NCI-H2196 (cell line): Measurements from ENCODE around the gene ANK2.

Source experiments
- DNase-seq: peaks from one replicate; lab custom pipeline; 2025; ENCODE audit not compliant: unreplicated experiment; lab: John Stamatoyannopoulos, UW

Gene ANK2

DNA sequence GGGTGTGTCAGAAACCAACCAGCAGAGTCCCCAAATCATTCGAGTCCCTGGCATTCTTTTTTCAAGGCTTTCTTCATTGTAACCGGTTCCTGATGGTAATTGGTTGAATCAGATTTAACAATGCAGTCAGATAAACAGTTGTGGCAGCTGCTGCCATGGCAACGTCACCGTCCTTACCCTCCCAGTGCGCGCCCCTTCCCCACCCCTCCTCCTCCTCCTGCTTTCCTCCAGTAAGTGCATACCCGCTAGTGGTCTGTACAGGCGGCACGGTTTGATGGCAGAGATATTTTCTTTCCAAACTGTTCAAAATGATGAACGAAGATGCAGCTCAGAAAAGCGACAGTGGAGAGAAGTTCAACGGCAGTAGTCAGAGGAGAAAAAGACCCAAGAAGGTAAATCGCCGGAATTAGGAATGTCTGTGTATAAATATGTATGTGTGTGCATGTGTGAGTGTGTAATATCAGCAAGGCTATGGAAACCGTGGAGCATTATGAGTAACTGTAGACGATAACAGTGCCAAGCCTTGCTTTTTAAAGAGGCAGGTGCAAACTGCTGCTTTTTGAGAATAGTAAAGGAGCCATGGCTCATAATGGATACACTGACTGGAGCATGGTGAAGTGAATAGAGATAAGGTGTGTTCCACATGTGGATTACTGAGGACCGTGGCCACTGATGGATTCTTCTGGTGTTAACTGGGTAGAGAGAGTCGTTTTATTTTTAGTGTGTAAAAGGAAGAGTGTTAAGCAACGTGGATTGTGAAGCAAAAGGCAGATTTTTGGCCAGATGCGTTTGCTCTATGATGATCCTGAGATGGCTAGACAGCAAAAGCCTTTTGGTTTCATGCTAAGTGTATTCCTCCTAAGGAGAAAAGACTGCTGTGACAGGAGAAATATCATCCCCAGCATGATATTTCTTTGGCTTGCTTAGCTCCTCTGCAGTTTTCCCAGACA is at the start of gene ANK2:
Gene ANK2 (plus strand): TSS at position 233 of the 950 bp plus-strand sequence. CDS start 76 bp downstream, at position 309.
- DNase-seq = peak; percentile 42

DNA sequence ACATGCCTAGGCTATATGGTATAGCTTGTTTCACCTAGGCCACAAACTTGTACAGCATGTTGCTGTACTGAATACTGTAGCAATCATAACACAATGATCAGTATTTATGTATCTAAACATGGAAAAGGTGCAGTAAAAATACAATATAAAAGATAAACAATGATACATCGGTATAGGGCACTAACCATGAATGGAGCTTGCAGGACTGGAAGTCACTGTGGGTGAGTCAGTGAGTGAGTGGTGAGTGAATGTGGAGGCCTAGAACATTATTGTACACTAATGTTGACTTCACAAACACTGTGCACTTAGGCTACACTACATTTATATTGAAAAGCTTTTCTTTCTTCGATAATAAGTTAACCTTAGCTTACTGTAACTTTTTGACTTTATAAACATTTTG is 45.6 kb upstream of the ANK2 start:
- DNase-seq = no peak

DNA sequence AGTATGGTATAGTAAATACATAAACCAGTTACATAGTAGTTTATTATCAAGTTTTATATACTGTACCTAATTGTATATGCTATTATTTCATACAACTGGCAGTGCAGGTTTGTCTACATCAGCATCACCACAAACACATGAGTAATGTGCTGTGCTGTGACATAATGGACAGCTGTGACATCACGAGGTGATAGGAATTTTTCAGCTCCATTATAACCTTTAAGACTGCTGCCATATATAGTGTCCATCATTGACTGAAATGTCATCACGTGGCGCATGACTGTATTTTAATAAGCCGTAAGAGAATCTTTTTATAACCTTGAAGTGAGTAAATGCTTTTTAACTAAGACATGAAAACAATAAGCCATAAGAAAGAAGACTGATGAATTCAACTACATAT is 44.8 kb upstream of the ANK2 start:
- DNase-seq = no peak

DNA sequence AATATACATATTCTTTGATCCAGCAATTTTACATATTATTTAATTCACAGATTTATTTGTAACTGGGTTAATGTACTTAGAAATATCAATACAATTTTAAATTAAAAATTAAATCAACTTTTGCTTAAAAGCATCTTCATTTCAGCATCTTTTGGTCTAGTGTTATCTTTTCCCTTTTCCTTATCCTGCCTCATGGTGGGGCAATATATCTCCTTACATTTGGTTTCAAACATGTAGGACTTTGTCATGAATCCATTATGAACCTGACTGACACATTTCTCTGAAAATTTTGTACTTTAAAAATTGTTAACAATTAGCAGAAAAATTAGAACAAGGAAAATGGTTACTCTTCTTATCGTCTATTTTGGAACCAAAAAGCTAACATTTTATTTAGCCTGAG is 42.8 kb upstream of the ANK2 start:
- DNase-seq = no peak

DNA sequence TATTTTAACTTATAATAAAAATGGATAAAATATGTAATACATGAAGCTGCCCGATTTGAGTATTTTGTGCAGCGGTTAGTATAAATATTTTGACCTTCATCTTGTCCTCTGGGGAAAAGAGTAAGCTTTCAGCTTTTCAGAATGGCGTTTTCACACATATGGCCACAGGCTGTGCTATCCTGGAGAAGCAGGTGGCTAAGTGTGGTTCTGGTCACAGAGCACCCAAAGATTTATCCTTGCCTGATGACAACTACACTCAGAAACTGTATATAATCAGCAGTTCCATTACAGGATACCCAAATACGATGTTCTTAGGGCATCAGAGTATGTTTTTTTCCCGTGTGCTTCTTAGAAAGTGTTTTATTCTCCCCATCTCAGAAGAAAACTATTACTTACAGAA is 42.3 kb upstream of the ANK2 start:
- no peak for DNase-seq

DNA sequence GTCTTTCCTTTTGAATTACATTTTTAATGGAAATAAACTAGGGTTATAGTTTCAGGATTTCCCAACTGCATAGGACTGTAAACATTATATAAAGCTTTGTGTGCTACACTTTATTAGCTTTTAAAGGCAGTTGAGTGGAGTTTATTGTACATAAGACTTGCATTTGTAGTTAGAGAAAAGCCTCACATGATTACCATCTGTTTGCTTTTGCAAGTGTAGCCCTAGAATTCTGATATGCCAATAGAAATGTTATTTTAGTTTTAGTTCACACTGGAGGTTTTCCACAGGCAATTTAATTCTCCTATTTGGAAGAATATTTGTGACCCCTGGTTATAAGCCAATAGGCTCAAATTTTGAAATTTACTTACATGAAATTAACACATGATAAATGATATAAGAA is 41.3 kb upstream of the ANK2 start:
- no peak for DNase-seq

DNA sequence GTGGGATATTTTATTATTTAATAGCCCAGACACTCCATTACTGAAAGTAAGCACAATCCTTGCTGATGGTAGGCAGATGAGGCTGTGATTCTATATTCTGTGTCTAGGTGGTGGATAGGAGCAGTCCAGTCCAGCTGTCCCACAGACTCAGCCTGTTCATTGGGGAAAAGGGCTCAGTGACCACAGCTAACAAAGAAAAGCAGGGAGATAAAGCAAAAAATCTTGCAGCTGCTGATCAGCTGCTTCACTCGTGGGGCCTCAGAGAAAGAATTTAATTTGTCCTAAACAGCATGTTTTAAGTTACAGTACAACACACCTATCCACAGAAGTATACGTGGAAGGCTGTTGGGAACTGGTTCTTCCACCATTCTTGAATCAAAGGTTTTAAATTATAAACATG is 40.7 kb upstream of the ANK2 start:
- no peak for DNase-seq

DNA sequence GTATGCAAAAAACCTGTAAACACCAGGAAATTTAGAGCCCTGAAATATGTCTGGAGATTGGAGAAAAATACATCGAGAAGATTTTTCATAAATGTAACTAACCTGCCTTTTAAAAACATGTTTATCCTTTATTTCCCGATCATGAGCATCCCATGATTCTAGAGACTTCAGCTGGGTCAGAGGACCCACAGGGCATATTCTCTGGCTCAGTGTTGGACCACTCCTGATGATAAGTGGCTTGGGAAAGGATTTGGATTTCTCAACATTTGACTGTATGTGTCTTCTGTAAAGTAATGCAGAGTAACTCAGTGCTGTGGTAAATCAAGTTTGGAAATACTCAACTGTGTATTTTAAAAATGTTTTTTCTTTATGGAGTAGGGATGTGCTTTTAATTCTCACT is 40.0 kb upstream of the ANK2 start:
- no peak for DNase-seq

DNA sequence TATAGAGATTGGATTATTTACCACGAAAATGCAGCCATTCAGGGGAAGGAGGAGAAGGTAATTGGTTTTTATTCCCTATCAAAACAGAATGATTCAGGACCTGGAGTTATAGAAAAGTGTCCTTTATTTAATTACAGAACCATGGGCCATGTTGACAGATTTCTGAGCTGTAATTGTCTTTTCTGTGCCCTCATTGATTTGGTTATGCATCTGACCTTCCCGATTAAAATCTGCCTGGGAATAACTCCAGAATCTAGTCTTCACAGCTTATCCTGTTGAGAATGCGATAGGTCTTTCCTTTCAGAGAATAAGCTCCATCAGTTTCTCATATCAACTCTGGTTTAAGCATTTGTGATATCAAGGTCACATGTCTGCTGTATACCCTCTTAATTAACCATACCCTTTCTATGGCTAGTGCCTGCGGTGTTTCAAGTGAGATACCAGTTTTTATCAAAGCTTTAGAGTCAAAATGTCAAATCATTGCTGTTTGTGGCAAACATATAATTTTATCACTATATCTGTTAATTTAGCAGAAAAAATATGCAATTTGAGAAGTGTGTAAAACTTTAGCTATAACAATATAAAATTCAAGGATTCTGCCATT is 37.2 kb upstream of the ANK2 start:
- DNase-seq = no peak

DNA sequence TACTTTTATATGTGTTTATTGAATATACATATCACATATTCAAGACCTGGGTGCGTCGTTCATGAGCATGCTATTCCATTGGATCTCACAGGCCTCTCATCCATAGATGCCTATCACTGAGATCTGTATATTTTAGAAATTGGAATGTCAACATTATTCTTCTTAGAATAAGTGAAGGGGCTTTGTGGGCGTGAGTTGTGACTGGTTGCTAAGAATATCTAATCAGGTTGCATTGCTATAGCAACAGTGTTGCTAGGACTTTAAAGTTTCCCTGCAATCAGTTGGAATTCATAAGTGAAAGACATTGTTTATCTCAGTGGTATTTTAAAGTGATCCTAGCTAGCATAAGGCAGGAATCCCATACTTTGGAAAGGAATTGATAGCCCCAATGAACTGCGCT is 36.7 kb upstream of the ANK2 start:
- DNase-seq = no peak

DNA sequence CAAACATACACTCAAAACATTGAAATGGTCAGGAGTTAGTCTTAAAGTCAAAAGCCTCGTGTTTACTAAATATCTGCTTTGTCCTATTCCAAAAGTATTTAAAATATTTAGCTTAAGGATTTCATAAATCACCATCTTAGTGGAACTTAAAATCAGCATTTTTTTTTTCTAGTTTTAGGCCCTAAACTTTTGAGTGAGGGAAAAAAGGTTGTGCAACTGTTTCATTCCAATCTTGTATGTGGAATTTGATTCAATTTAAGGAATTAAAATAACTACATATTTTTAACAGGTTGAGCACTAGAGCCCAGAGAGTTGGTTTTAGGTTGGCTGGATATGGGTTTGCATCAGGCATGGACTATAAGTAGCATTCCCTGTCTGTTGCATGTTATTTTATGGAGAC is 35.7 kb upstream of the ANK2 start:
- no peak for DNase-seq

DNA sequence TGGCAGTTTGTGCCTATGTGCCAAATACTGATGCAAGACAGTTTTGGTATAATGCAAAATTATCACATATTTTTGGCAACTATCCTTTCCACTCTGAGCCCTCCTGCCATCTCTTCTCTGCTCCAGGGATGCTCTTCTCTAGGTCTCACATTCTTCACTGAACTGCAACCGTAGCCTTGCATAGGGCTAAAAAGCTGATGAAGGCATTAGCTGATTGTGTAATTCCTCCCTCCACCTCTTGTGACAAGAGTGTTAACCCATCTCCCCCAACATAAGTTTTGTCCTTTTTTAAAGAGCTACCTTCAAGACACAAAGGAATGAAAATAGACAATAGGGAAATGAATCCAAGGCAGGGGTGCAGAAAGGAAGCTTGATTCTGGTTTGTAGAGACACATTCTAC is 33.1 kb upstream of the ANK2 start:
- DNase-seq = no peak

DNA sequence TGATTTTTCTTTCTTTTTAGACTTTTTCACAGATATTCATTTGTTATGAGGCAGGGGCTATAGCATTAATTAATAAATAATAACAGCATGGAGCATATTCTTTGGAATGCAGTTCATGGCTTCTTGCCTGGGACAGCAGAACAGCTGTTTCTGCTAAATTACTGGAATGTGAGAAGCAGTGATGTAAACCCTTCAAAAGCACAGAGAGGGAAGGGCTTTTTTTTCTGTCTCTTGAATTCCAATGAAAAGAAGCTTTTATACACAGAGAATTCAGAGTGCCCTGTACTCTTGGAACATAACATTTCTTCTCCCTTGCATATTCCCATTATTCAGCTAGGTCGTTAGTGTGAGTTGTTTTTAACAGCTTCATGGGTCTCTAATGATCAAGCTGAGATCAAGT is 28.5 kb upstream of the ANK2 start:
- no peak for DNase-seq

DNA sequence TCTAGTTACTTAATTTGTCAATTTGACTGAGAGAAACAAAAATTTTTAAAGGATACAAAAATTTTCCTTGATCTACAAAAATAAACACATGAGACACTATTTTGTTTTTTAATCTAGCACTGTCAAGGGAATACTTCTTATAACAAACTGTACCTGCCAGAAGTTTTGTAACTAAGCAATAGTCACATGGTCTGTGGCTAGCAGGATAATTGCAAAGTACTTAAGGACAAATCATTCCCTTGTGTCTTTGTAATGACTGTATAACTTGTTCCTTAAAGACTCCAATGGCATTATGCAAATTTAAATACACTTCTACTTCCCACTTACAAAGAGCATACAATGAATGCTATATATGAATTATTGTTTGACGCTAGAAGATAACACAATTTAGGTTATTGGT is 25.1 kb upstream of the ANK2 start:
- no peak for DNase-seq

DNA sequence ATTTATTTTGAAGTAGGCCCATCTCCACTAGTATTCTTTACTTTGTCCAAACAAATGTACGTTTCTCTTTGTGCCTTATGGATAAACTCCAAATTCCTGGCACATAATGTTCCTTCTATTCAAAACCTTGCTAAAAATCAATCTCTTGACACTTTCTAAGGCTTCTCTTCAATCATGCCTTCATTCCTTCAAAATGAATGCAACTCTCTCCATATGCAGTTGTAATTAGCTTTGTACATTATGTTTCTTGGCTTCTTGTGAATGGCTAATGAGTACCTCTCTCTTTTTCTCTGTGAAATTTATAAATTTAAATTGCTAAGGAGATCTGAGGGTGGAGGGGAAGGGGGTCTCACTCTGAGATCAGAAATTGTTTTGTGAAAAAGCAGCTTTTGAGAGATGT is 24.0 kb upstream of the ANK2 start:
- DNase-seq = no peak

DNA sequence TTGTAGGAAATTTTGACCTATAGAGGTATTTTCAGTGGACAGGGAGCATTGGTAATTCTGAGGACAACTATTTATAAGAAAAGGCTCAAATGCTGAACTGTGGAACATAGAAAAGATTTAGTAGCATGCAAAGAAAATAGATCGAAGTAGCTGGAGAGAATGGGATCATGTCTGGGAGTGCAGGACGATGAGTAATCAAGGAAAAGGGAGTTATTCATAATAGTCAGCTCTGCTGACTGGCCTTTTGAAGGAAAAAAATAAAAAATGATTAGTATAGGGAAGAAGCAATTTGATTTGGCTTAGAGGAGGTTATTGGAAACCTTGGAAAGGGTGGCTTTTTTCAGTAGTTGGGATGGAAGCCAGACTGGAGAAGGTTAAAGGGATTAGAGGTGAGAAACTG is 22.9 kb upstream of the ANK2 start:
- no peak for DNase-seq

DNA sequence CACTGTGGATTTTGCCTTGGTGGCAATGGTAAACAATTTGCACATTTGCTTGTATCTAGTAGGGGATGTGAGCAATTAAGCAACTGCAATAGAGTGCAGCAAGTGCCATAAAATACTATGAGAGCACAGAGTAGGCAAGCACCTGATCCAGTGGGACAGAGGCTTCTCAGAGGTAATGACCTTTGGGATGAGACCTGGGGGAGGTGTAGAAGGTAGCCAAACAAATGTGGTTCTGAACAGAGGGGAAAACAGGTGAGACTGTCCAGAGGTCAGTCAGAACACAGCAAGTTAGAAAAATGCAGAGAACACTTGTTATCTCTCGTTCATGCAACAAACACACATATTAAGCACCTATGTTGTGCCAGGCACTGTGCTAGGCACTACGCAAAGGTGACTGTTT is 21.4 kb upstream of the ANK2 start:
- no peak for DNase-seq

DNA sequence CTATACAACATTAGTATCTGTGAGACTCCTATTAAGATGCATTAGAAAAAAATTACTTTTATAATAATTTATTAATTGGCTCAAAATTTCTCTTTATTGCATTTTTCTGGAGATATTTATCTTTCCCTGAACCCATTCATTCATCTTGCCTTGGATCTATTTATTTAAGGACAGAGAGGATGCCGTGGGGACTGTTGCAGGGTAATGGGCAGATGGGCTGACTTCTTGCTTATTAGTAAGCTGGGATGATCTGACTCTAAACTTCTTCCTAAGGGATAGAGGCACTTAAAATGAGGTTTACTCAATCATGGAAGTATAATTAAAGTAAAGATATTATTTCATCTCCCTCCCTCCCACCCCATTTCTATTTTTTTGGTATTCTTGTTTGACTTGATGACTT is 18.2 kb upstream of the ANK2 start:
- no peak for DNase-seq

DNA sequence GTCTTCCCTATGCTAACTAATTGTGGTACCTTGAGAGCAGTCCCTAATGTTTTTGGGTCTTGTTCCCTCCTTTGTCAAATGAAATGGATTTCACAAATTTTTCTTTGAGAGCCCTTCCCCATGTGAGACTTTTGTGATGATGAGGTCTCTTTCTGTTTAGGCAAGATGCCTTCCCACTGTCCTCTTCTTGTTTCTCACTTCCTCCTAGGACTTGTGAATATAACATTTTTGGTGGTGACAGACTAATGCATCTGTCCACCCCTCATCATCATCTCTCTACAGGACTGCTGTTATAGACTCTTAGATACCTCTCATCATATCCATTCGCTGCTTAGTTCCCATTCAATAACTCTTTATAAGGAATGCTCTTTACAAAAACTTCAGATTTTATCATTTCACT is 8.7 kb upstream of the ANK2 start:
- no peak for DNase-seq

DNA sequence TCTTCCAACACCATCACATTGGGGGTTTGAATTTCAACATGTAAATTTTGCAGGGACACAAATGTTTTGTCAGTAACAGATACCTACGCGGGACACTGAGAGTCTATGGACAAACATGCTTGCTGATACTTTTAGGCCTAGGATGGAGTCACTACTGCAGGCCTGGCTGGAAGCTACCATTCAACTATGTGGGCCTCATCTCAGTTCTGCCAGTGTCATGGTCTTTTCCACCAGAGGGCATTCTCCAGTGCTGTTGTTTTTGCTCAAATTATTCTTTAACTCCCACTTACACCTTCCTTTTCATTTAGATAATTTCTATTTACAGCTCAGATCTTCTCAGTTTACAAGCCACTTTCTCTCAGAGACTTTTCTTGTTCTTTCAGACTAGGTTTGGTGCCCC is 7.0 kb upstream of the ANK2 start:
- DNase-seq = no peak

DNA sequence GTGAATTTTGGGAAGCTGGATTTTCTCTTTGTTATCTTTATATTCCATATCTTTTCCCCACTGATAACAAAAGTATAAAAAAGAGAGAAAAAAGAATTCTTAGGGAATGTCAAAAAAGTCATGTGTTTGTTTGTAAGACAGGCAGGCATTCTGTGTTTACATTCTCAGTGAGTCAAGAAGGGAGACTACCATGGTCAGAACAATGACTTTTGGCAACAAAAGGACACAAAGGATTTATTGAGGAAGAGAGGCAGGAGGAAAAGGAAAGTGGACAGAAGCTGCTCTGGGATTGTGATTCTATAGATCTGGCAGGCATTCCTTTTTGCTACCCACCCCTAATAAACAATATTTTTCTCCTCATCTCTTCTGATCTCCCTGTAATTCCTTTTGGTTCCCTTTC is 5.9 kb upstream of the ANK2 start:
- no peak for DNase-seq

DNA sequence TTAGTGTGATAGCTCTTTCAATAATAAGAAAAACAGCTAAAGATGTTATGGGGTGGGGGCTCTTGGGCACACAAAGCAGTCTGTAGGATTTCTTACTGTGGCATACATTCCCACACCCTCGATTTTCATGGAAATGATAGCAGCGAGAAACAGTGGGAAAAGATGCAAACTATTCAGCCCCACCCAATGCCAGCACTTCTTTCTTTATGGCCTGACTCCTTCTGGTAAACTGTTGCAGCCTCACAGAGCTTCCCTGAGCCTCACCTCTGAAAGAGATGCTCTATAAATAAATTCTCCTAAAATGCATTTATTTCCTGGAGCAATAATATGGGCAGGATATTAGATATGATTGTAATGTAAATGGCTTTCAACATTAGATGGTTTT is 910 bp downstream of the ANK2 start:
- no peak for DNase-seq

DNA sequence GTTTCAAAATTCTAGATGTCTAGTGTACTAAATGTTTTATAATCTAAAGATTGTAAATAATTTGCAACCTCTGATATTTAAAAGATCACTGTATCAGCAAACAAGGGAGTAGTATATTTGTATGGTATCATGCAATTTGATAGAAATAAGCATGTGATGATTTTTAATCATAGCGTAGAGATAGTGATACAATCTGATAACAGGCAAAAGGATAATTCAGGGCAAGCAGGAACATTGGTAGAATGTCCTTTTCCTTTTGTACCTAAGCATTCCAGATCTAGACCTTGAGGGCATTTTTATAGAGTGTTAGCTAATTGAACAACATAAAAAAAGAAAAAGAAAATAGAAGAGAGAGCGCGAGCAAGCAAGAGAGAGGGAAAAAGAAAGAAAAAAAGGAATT is 1.4 kb downstream of the ANK2 start:
- no peak for DNase-seq
